Neural crest cell (in vitro differentiated cells): Measurements from ENCODE around the gene UGT2B11. TPM values are rescaled to one million over a fixed set of nuclear protein-coding genes. Genes with fewer than 3 reads are reported as not detected.
A peak's percentile ranks its signal among the peaks of the same experiment; 100 is the strongest.
"Not testable (repeated sequence)": the region's sequence is repeated elsewhere in the genome, so short reads cannot be mapped to it uniquely, and the experiment has no call there.

Experiments used
- DNase-seq: peaks from one replicate; pipeline ENCODE4 v3.0.0; 2021; ENCODE audit warnings: low read depth, mixed read lengths, low spot score
- H3K27ac Mint-ChIP-seq: one replicate; pipeline ENCODE4 v1.8.0; 2021; ENCODE audit warnings: mild to moderate bottlenecking, mixed read lengths; ENCODE audit not compliant: unreplicated experiment
- H3K27me3 Mint-ChIP-seq: 2 replicates; pipeline ENCODE4 v1.8.0; 2021; ENCODE audit warnings: low read depth, mild to moderate bottlenecking, mixed read lengths
- H3K36me3 Mint-ChIP-seq: 2 replicates; pipeline ENCODE4 v1.8.0; 2021; ENCODE audit warnings: low read depth, mild to moderate bottlenecking, mixed read lengths
- H3K4me1 Mint-ChIP-seq: 2 replicates; pipeline ENCODE4 v1.8.0; 2021; ENCODE audit warnings: mixed read lengths
- H3K4me3 Mint-ChIP-seq: one replicate; pipeline ENCODE4 v1.8.0; 2021; ENCODE audit warnings: mild to moderate bottlenecking, mixed read lengths
- H3K9me3 Mint-ChIP-seq: 2 replicates; pipeline ENCODE4 v1.8.0; 2021; ENCODE audit warnings: mixed read lengths
- CTCF ChIP-seq: fragments of 200-600 bp; sonication (generic); conservative IDR thresholded peaks from 2 replicates; pipeline ENCODE4 v1.5.0; 2021; ENCODE audit warnings: antibody characterized with exemption, mild to moderate bottlenecking
- long read RNA-seq: library from polyadenylated mRNA; unstranded; transcript quantifications from one replicate; pipeline ENCODE4 v2.0.0, GENCODE V29; 2020
- total RNA-seq: library from RNA; stranded (reverse); gene quantifications from 2 replicates; pipeline ENCODE4 v1.2.1, GENCODE V29; 2021

The UGT2B11 gene
- total RNA-seq = not detected in 2 replicates
- long read RNA-seq = 0 reads

GRCh38 chr4:69214716-69215115, at the start of gene UGT2B11:
Gene UGT2B11, minus strand, starts transcription at chr4:69214748. Its CDS starts 26 bp downstream, at chr4:69214722.
- no peak for DNase-seq
- no peak within 1 kb of the TSS for H3K4me3 Mint-ChIP-seq
- H3K9me3 Mint-ChIP-seq = no peaks in the 10 kb centered on the region

DNA sequence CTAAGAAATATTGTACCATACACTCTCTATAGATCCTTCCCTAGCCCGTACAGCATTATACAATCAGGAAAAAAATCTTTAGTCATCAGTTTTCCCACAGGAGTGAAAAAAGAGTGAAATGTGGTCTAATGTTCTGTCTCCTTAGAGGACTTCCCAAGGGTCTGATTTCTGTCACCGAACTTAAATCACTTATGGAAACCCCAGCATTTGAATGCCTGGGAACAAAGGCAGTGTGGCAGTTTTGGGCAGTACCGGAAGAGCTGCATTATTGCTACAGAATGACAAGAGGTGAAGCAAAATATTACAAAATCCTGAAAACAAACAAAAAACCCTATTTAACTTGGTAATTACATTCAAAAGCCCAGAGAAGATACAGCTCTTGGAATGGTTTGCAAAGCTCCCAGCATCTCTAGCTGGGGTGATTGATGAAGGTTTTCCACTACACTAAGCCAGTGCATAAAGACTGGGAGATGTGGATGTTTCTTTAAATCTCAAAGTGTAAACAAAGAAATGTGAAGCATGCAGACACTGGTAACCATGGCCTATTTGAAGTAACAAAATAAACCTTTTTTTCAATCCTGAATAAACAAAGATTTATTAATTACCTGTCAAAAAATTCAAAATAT, 38.7 kb upstream of the UGT2B11 start:
- H3K27ac Mint-ChIP-seq = peak overlapping the region; percentile 4
- H3K4me1 Mint-ChIP-seq, H3K9me3 Mint-ChIP-seq, H3K27me3 Mint-ChIP-seq, H3K36me3 Mint-ChIP-seq, H3K4me3 Mint-ChIP-seq, DNase-seq: not testable (repeated sequence)

More at GRCh38 chr4:69214716-69215115, at the start of gene UGT2B11:
- no peaks in the 10 kb centered on the region for H3K4me1 Mint-ChIP-seq
- no peaks in the 10 kb centered on the region for H3K36me3 Mint-ChIP-seq
- no peak within 1 kb of the TSS for H3K27ac Mint-ChIP-seq
- no peak for TF ChIP-seq CTCF
- H3K27me3 Mint-ChIP-seq = no peaks in the 10 kb centered on the region

DNA sequence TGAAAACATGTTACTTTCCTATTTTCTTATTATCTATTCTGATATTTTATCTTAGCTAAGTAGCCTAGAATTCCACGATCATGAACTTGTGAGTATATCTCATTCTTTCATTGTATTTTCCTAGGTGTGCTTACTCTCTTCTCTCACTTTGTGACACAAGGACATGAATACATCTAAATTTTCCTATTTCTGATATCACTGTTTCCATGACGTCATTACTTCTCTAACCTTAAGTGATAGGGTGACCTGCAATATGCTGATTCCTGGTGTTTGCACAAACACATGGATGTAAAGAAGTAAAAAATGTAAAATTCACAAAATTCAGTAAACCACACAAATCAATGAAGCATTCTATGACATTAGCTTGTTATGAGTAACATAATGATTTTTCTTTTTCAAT, 36.3 kb upstream of the UGT2B11 start:
- not testable (repeated sequence) for H3K27me3 Mint-ChIP-seq, H3K4me3 Mint-ChIP-seq, H3K36me3 Mint-ChIP-seq, H3K27ac Mint-ChIP-seq, H3K4me1 Mint-ChIP-seq, H3K9me3 Mint-ChIP-seq, DNase-seq

- not testable (repeated sequence) for H3K4me3 Mint-ChIP-seq, DNase-seq, H3K9me3 Mint-ChIP-seq, H3K4me1 Mint-ChIP-seq, H3K27me3 Mint-ChIP-seq, H3K27ac Mint-ChIP-seq, H3K36me3 Mint-ChIP-seq
These were observed 28.2 kb upstream of the UGT2B11 start for GRCh38 chr4:69242562-69243240.

- not testable (repeated sequence) for H3K27ac Mint-ChIP-seq, H3K4me3 Mint-ChIP-seq, H3K9me3 Mint-ChIP-seq, DNase-seq, H3K27me3 Mint-ChIP-seq, H3K36me3 Mint-ChIP-seq, H3K4me1 Mint-ChIP-seq
These were observed 27.2 kb upstream of the UGT2B11 start for GRCh38 chr4:69241746-69242145.

DNA sequence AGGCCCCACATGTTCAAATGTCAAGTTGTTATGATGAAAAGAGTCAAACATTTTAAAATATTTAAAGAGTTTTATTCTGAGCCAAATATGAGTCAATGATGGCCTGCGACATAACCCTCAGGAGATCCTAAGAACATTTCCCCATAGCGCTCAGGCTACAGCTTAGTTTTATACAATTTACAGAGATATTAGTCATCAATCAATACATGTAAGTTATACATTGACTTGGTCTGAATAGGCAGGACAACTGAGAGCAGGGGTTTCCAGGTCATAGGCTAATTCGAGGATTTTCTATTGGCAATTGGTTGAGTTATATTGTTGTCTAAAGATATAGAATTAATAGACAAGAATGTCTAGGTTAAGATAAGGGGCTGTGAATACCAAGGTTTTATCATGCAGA, 26.2 kb upstream of the UGT2B11 start:
- H3K4me3 Mint-ChIP-seq, H3K27ac Mint-ChIP-seq, H3K9me3 Mint-ChIP-seq, H3K27me3 Mint-ChIP-seq, H3K4me1 Mint-ChIP-seq, H3K36me3 Mint-ChIP-seq, DNase-seq: not testable (repeated sequence)

DNA sequence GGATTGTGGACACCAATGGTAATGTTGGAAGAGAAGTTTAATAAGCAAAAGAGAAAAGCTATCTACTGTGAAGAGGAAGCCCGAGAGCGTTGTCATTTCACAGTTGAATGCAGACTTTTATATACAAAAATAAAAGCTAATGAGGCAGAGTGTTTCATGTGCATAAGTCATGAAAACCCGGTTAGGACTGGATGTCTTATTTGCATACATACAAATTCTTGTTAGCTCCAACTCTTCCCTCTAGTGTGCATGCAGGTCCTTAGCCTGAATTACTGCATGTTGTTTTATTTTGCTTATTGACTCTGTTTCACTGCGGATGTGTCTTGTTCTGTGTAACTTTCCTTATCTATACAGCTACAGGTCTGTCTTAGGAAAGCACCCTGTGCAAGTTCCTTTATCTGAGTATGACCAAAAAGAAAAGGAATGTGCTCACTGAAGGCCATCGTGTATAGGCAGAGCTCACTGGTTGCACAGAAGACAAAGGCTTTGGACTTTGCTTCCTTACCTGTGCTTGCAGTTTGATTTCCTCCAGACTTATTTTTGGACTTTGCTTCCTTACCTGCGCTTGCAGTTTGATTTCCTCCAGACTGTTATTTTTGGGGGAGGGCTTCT, 25.1 kb upstream of the UGT2B11 start:
- H3K9me3 Mint-ChIP-seq = peaks cover 5% of the 10 kb centered on the region
- no peak overlapping the region for H3K4me3 Mint-ChIP-seq
- H3K27me3 Mint-ChIP-seq = no peaks in the 10 kb centered on the region
- no peaks in the 10 kb centered on the region for H3K4me1 Mint-ChIP-seq
- DNase-seq = no peak
- H3K36me3 Mint-ChIP-seq = no peaks in the 10 kb centered on the region
- no peak for TF ChIP-seq CTCF
- no peak overlapping the region for H3K27ac Mint-ChIP-seq

GRCh38 chr4:69239092-69239491, 24.5 kb upstream of the UGT2B11 start:
- no peak for TF ChIP-seq CTCF
- no peaks in the 10 kb centered on the region for H3K4me1 Mint-ChIP-seq
- no peak overlapping the region for H3K27ac Mint-ChIP-seq
- peaks cover 5% of the 10 kb centered on the region for H3K9me3 Mint-ChIP-seq
- H3K27me3 Mint-ChIP-seq = no peaks in the 10 kb centered on the region
- H3K4me3 Mint-ChIP-seq = no peak overlapping the region
- no peaks in the 10 kb centered on the region for H3K36me3 Mint-ChIP-seq
- DNase-seq = no peak
